ENCODE data around the gene LTBP2.

Gene LTBP2

GRCh38 chr14:74503938-74504335, 108.1 kb downstream of the LTBP2 start:
- DNase-seq = no peak

- DNase-seq = no peak
These were observed 108.6 kb downstream of the LTBP2 start for GRCh38 chr14:74503291-74503937.

GRCh38 chr14:74502236-74503019, 109.6 kb downstream of the LTBP2 start:
- DNase-seq = peak; percentile 30

GRCh38 chr14:74501691-74502090, 110.3 kb downstream of the LTBP2 start:
- DNase-seq = no peak

- DNase-seq = no peak
These were observed 110.9 kb downstream of the LTBP2 start for GRCh38 chr14:74501135-74501614.

- no peak for DNase-seq
These were observed 111.5 kb downstream of the LTBP2 start for GRCh38 chr14:74500417-74501134.

GRCh38 chr14:74495356-74495755, 116.7 kb downstream of the LTBP2 start:
- no peak for DNase-seq

GRCh38 chr14:74493343-74494261, 118.4 kb downstream of the LTBP2 start, which contains the start of gene ISCA2:
ISCA2 (plus strand) TSS chr14:74493765; CDS start chr14:74493775, 10 bp downstream.
- DNase-seq = peak; percentile 100

- no peak for DNase-seq
These were observed 119.2 kb downstream of the LTBP2 start, which contains the start of gene NPC2 for GRCh38 chr14:74492776-74493342. NPC2 (minus strand) TSS chr14:74493305; CDS start chr14:74493274, 31 bp downstream.

- DNase-seq = no peak
These were observed 119.9 kb downstream of the LTBP2 start for GRCh38 chr14:74491956-74492775.

GRCh38 chr14:74490486-74490885, 121.6 kb downstream of the LTBP2 start:
- DNase-seq = no peak

GRCh38 chr14:74488786-74489397, 123.1 kb downstream of the LTBP2 start:
- DNase-seq = no peak

GRCh38 chr14:74486164-74486563, 125.9 kb downstream of the LTBP2 start:
- no peak for DNase-seq

- no peak for DNase-seq
These were observed 128.7 kb downstream of the LTBP2 start for GRCh38 chr14:74483321-74483720.

GRCh38 chr14:74482571-74482970, 129.5 kb downstream of the LTBP2 start:
- no peak for DNase-seq

- DNase-seq = no peak
These were observed 132.0 kb downstream of the LTBP2 start for GRCh38 chr14:74480046-74480445.

- peak; percentile 76 for DNase-seq
These were observed 132.9 kb downstream of the LTBP2 start for GRCh38 chr14:74478996-74479635.

- no peak for DNase-seq
These were observed 135.4 kb downstream of the LTBP2 start for GRCh38 chr14:74476607-74477006.

GRCh38 chr14:74476107-74476506, 135.9 kb downstream of the LTBP2 start:
- DNase-seq = no peak

GRCh38 chr14:74475678-74476077, 136.4 kb downstream of the LTBP2 start:
- DNase-seq = no peak
